Adrenal gland (tissue), 12 donors: ENCODE data around the gene RBM28. TPM values are rescaled to one million over a fixed set of nuclear protein-coding genes. Genes with fewer than 3 reads are reported as not detected.

Source experiments
- DNase-seq, 7 donors: peaks; one replicate each; pipeline ENCODE4 v3.0.0-alpha.2; 2019 to 2020
- H3K27ac ChIP-seq, 5 donors: fragments of 200-600 bp; sonication (generic) in 4 of 5; 1 replicate in 3 of 5; 2 replicates in 2 of 5; pipeline versions ENCODE4 v1.5.1 to v1.8.0; 2016 to 2020; ENCODE audit warnings: mild to moderate bottlenecking in 1 of 5
- H3K27me3 ChIP-seq: fragments of 200-600 bp; 2 replicates; pipeline ENCODE4 v1.8.0; 2021
- H3K36me3 ChIP-seq, 2 donors: fragments of 200-600 bp; replicated peaks in 1 of 2; 1 replicate in 1 of 2; 2 replicates in 1 of 2; pipeline versions ENCODE4 v1.5.1 to v1.8.0; 2018 to 2022
- H3K4me1 ChIP-seq, 2 donors: fragments of 200-600 bp; replicated peaks in 1 of 2; 1 replicate in 1 of 2; 2 replicates in 1 of 2; pipeline versions ENCODE4 v1.5.1 to v1.8.0; 2018 to 2021
- H3K4me3 ChIP-seq, 4 donors: fragments of 200-600 bp; sonication (generic) in 3 of 4; one replicate each; pipeline ENCODE4 v1.5.1; 2016 to 2018
- H3K9me3 ChIP-seq, 3 donors: fragments of 200-600 bp; sonication (generic) in 1 of 3; replicated peaks in 1 of 3; 1 replicate in 2 of 3; 2 replicates in 1 of 3; pipeline versions ENCODE4 v1.5.1 to v1.8.0; 2016 to 2021
- CTCF ChIP-seq, 6 experiments: fragments of 450-650 bp in 4 of 6; fragments of 200-600 bp in 2 of 6; sonication (generic) in 1 of 6; IDR thresholded peaks; 1 replicate in 5 of 6; 2 replicates in 1 of 6; pipeline versions ENCODE4 v1.5.1 to v1.8.0; 2016 to 2021; ENCODE audit warnings: antibody characterized with exemption in 6 of 6, mild to moderate bottlenecking in 2 of 6, moderate library complexity in 1 of 6
- POLR2A ChIP-seq, 2 donors: fragments of 450-650 bp; IDR thresholded peaks; one replicate each; pipeline ENCODE4 v1.6.1; 2017; ENCODE audit warnings: antibody characterized with exemption in 2 of 2, mild to moderate bottlenecking in 2 of 2, moderate library complexity in 1 of 2
- WGBS, 4 donors: extraction: QIAGEN DNeasy Blood & Tissue Kit in 2 of 4; methylation state at CpG; one replicate each; pipeline versions ENCODE4 v1.1.5 to v1.1.7; 2013 to 2017; 5-methylcytosine and 5-hydroxymethylcytosine counted together
- intact Hi-C, 2 donors: fragments of 100-400 bp; cut with DNase I; formaldehyde crosslinking; loops; one replicate each; pipeline versions ENCODE4 v1.14.1 to v1.15.0; 2022 to 2023
- polyA plus RNA-seq, 3 donors: library from polyadenylated mRNA; stranded (reverse); fragments of 200-250 nt in 2 of 3; fragments of 350-450 nt in 1 of 3; fragmentation: Illumina TruSeq in 1 of 3; extraction: RNeasy Lipid Tissue Mini Kit (QIAGEN cat#74804) in 1 of 3; gene quantifications; one replicate each; pipeline ENCODE4 v1.2.3, GENCODE V29; 2013 to 2014
- total RNA-seq, 9 donors: library from RNA; depleted of rRNA in 4 of 9; stranded (reverse); fragments of >200 nt in 4 of 9; fragments of 120-200 nt in 1 of 9; fragmentation: NEBNext Ultra II Directional in 1 of 9; extraction: Animal tissue kit (Norgen Biotek cat#: 25700) in 1 of 9; gene quantifications; one replicate each; pipeline versions ENCODE4 v1.1.0 to v1.2.4, GENCODE V29; 2013 to 2023
- donor health status: healthy with polysubstance abuse.
- donor health status: Bipolar disorder and iron deficiency.
- donor health status: DM: yes; HTN: yes; CAD: no.
- donor health status: DM: no; HTN: no; CAD: no.
- donor health status: DM: no; HTN: no; CAD: no.
- donor health status: DM: yes; HTN: yes; CAD: no.

The RBM28 gene
- total and polyA plus RNA-seq, 12 donors, result 8.0 to 61.3 (median 24.2) TPM

GRCh38 chr7:128279124-128279713 lies 64.5 kb downstream of the RBM28 start:
- DNase-seq, result no peak
- intact Hi-C loops, result no loop called here
- WGBS, 4 donors, result 79 to 93% (median 85%) methylated on average over 6 of the region's 6 CpGs

GRCh38 chr7:128278366-128278765 lies 65.3 kb downstream of the RBM28 start:
- H3K9me3 ChIP-seq, result no peaks in the 10 kb centered on the region
- intact Hi-C loops, result no loop called here
- TF ChIP-seq CTCF (IDR thresholded peaks at IDR 0.05) (no peak), POLR2A (IDR thresholded peaks at IDR 0.05) (no peak)
- H3K4me3 ChIP-seq, result no peak overlapping the region
- H3K27me3 ChIP-seq, result no peaks in the 10 kb centered on the region
- H3K4me1 ChIP-seq, result no peaks in the 10 kb centered on the region
- no peaks in the 10 kb centered on the region for H3K36me3 ChIP-seq
- H3K27ac ChIP-seq, result no peak overlapping the region
- DNase-seq, result no peak
- WGBS, 4 donors, result 82 to 89% (median 86%) methylated on average over 1 of the region's 1 CpG

More at GRCh38 chr7:128279124-128279713, 64.5 kb downstream of the RBM28 start:
- Histone ChIP-seq H3K36me3 (no peaks in the 10 kb centered on the region), H3K4me1 (no peaks in the 10 kb centered on the region), H3K4me3 (no peak overlapping the region), H3K27me3 (no peaks in the 10 kb centered on the region), H3K9me3 (no peaks in the 10 kb centered on the region), H3K27ac (no peak overlapping the region)
- TF ChIP-seq POLR2A (IDR thresholded peaks at IDR 0.05), result no peak
- TF ChIP-seq CTCF (IDR thresholded peaks at IDR 0.05), result no peak

- no peak overlapping the region for H3K4me3 ChIP-seq
- intact Hi-C loops, result no loop called here
- peaks cover 0 to 9% of the 10 kb centered on the region in 2 donors for H3K4me1 ChIP-seq
- 76 to 89% (median 80%) methylated on average over 4 of the region's 4 CpGs for WGBS, 4 donors
- no peaks in the 10 kb centered on the region for H3K36me3 ChIP-seq
- peaks cover 12% of the 10 kb centered on the region for H3K27me3 ChIP-seq
- no peak for DNase-seq
- no peak overlapping the region for H3K27ac ChIP-seq
- no peaks in the 10 kb centered on the region for H3K9me3 ChIP-seq
- TF ChIP-seq POLR2A (IDR thresholded peaks at IDR 0.05), result no peak
- no peak for TF ChIP-seq CTCF (IDR thresholded peaks at IDR 0.05)
Measured at GRCh38 chr7:128275681-128276080, 68.0 kb downstream of the RBM28 start.

- WGBS, 4 donors, result 38 to 58% (median 48%) methylated on average over 3 of the region's 3 CpGs
- no peak for TF ChIP-seq CTCF (IDR thresholded peaks at IDR 0.05)
- TF ChIP-seq POLR2A (IDR thresholded peaks at IDR 0.05), result no peak
Measured at GRCh38 chr7:128274884-128275603, 68.7 kb downstream of the RBM28 start.

More at GRCh38 chr7:128274884-128275603, 68.7 kb downstream of the RBM28 start:
- Histone ChIP-seq H3K4me1 (peaks cover 0 to 9% of the 10 kb centered on the region in 2 donors), H3K4me3 (no peak overlapping the region), H3K27me3 (peaks cover 15% of the 10 kb centered on the region), H3K9me3 (no peaks in the 10 kb centered on the region), H3K36me3 (no peaks in the 10 kb centered on the region), H3K27ac (no peak overlapping the region)
- intact Hi-C loops, result no loop called here
- DNase-seq, result no peak
